PC-3 (cell line): ENCODE measurements around the gene ASB16.

Experiments used
- EZH2 ChIP-seq: fragments of 300-600 bp; sonication (generic); IDR thresholded peaks from one replicate; pipeline ENCODE4 v1.6.1; 2017; ENCODE audit warnings: antibody characterized with exemption, mild to moderate bottlenecking, low read length; ENCODE audit not compliant: unreplicated experiment
- TF ChIP-seq, protein P1 (sequence below): fragments of 300-600 bp; sonication (generic); conservative IDR thresholded peaks from 2 replicates; pipeline ENCODE4 v1.5.1; 2017; ENCODE audit warnings: antibody characterized with exemption, low read depth, mild to moderate bottlenecking, low read length

DNA sequence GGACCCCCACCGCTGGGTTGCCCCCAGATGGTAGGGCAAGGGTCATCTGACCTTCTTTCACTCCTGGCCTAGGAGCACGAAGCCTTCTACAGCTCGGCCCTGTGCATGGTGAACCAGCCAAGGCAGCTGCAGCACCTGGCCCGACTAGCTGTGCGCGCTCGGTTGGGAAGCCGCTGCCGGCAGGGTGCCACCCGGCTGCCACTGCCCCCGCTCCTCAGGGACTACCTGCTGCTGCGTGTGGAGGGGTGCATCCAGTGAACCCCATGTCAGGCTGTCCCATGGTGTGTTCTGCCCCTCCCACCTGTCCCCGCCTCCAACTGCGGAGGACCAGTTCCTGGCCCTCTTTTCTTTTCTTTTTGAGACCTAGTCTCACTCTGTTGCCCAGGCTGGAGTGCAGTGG lies 7.6 kb downstream of the ASB16 start:
- TF ChIP-seq, protein P1, sequence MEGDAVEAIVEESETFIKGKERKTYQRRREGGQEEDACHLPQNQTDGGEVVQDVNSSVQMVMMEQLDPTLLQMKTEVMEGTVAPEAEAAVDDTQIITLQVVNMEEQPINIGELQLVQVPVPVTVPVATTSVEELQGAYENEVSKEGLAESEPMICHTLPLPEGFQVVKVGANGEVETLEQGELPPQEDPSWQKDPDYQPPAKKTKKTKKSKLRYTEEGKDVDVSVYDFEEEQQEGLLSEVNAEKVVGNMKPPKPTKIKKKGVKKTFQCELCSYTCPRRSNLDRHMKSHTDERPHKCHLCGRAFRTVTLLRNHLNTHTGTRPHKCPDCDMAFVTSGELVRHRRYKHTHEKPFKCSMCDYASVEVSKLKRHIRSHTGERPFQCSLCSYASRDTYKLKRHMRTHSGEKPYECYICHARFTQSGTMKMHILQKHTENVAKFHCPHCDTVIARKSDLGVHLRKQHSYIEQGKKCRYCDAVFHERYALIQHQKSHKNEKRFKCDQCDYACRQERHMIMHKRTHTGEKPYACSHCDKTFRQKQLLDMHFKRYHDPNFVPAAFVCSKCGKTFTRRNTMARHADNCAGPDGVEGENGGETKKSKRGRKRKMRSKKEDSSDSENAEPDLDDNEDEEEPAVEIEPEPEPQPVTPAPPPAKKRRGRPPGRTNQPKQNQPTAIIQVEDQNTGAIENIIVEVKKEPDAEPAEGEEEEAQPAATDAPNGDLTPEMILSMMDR, result no peak
- TF ChIP-seq EZH2, result no peak
